GM12865 (cell line): Measurements from ENCODE around the gene KLHL29.

Experiments used
- DNase-seq: peaks from one replicate; pipeline ENCODE4 v3.0.0; 2010; ENCODE audit warnings: low read depth
- H3K4me3 ChIP-seq: 2 replicates; pipeline ENCODE4 v1.5.1; 2011; ENCODE audit warnings: mild to moderate bottlenecking, low read depth, low read length, control low read depth
- TF ChIP-seq, protein P1 (sequence below): IDR thresholded peaks from 2 replicates; pipeline ENCODE4 v1.5.1; 2011; ENCODE audit warnings: low read length, control low read depth, low read depth, inconsistent platforms; ENCODE audit not compliant: insufficient read depth; ENCODE audit errors: missing control alignments

The KLHL29 gene

GRCh38 chr2:23642516-23642915 lies 257.5 kb downstream of the KLHL29 start:
- TF ChIP-seq, protein P1, sequence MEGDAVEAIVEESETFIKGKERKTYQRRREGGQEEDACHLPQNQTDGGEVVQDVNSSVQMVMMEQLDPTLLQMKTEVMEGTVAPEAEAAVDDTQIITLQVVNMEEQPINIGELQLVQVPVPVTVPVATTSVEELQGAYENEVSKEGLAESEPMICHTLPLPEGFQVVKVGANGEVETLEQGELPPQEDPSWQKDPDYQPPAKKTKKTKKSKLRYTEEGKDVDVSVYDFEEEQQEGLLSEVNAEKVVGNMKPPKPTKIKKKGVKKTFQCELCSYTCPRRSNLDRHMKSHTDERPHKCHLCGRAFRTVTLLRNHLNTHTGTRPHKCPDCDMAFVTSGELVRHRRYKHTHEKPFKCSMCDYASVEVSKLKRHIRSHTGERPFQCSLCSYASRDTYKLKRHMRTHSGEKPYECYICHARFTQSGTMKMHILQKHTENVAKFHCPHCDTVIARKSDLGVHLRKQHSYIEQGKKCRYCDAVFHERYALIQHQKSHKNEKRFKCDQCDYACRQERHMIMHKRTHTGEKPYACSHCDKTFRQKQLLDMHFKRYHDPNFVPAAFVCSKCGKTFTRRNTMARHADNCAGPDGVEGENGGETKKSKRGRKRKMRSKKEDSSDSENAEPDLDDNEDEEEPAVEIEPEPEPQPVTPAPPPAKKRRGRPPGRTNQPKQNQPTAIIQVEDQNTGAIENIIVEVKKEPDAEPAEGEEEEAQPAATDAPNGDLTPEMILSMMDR: no peak
- no peak for DNase-seq
- no peak overlapping the region for H3K4me3 ChIP-seq

GRCh38 chr2:23645230-23645808 lies 260.3 kb downstream of the KLHL29 start:
- TF ChIP-seq, protein P1: no peak
- H3K4me3 ChIP-seq: no peak overlapping the region
- no peak for DNase-seq

GRCh38 chr2:23647563-23647962 lies 262.6 kb downstream of the KLHL29 start:
- no peak overlapping the region for H3K4me3 ChIP-seq
- TF ChIP-seq, protein P1: no peak
- DNase-seq: no peak

GRCh38 chr2:23649303-23649702 lies 264.3 kb downstream of the KLHL29 start:
- no peak overlapping the region for H3K4me3 ChIP-seq
- no peak for DNase-seq
- TF ChIP-seq, protein P1: no peak

DNA sequence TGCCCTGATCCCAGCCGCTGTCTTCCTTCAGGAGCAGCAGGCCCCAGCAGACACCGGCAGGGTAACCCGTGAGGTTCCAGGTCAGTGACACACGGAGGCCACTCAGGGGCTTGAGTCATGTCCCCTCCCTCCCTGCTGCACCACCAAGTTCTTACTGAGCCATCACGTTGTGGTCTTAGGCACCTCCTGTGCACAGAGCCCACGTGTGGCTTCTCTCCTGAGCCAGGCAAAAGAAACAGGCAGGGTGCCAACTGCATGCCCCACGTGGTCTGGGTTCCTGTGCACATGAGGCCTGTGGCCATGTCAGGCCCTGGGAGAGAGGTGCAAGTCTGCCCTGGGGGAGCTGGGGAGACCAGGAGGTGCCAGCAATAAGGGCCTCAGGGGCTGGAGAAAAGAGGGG lies 264.8 kb downstream of the KLHL29 start:
- no peak overlapping the region for H3K4me3 ChIP-seq
- TF ChIP-seq, protein P1: no peak
- DNase-seq: no peak

DNA sequence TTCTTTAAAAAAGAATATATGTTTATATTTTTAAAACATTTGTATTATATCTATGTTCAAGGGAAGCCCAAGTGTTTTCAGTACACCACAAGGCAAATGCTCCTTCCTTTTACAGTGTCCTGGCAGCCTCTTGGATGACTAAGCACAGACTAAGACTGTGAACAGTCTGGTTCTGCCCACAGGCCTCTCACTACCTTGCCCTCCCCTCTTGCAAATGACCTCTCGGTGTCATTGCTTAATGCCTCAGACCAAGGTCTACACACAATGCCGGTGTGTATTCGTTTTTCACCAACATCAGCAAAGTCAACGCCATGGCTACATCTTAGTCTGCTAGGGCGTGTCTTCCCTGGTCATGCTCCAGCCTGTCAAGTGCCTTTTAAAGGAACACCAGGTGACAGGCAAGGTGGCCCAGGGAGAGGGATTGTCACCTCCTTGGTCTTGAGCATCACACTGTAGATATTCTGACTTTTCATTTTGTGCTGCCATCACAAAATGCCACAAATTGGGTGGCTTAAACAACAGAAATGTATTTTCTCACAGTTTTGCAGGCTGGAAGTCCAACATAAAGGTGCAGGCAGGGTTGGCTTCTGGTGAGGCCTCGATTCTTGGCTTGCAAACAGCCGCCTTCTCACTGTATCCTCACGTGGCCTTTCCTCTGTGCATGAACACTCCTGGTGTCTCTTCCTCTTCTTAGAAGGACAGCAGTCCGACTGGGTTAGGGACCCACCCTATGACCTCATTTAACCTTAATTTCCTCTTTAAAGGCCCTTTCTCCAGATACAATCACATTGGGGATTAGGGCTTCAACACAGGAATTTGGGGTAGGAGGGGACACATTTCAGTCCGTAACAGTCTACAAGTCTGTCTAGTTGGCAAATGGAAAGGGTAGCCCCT lies 266.5 kb downstream of the KLHL29 start:
- DNase-seq: no peak

More for the DNA sequence above, 266.5 kb downstream of the KLHL29 start:
- TF ChIP-seq, protein P1: no peak
- no peak overlapping the region for H3K4me3 ChIP-seq
